ENCODE results near the gene DIP2A.

The DIP2A gene

GRCh38 chr21:46411236-46411635, 47.5 kb upstream of the DIP2A start:
- H3K4ac ChIP-seq (ENCODE audit: low read depth in 1 of 2, low read length in 2 of 2) = no peak overlapping the region
- H3K9me3 ChIP-seq (ENCODE audit: control insufficient read depth, low read length) = no peaks in the 10 kb centered on the region
- H3K27me3 ChIP-seq (ENCODE audit: control insufficient read depth in 1 of 2, insufficient read depth in 1 of 2, low read length in 2 of 2) = no peaks in the 10 kb centered on the region
- H3K4me1 ChIP-seq (ENCODE audit: control insufficient read depth, insufficient read depth, low read depth, low read length) = no peaks in the 10 kb centered on the region
- no peak overlapping the region for H4K8ac ChIP-seq (ENCODE audit: low read length)
- no peak overlapping the region for H3K9ac ChIP-seq (ENCODE audit: low read length)
- H3K14ac ChIP-seq (ENCODE audit: low read length in 2 of 2) = no peak overlapping the region
- peaks cover 5% of the 10 kb centered on the region for H3K79me1 ChIP-seq (replicated peaks; ENCODE audit: low read length, poor library complexity, severe bottlenecking)
- WGBS = 95% methylated on average over 17 of the region's 17 CpGs
- no peak overlapping the region for H2AK5ac ChIP-seq (ENCODE audit: low read length, severe bottlenecking)
- peaks cover 46 to 55% of the 10 kb centered on the region in 2 experiments for H3K36me3 ChIP-seq (ENCODE audit: control insufficient read depth in 1 of 2, insufficient read depth in 2 of 2, low read depth in 1 of 2, low read length in 2 of 2)
- H2BK15ac ChIP-seq (ENCODE audit: low read depth, poor library complexity, severe bottlenecking) = no peak overlapping the region
- no peak overlapping the region for H2BK12ac ChIP-seq (ENCODE audit: low read length in 2 of 2)
- H3K4me2 ChIP-seq (ENCODE audit: low read length, poor library complexity, severe bottlenecking) = no peak overlapping the region
- H3K4me3 ChIP-seq (ENCODE audit: insufficient read depth in 1 of 2, low read depth in 1 of 2, low read length in 2 of 2) = no peak overlapping the region
- no peak overlapping the region for H3K27ac ChIP-seq (ENCODE audit: low read length, poor library complexity, severe bottlenecking)
- H4K91ac ChIP-seq (ENCODE audit: low read length) = no peak overlapping the region
- DNase-seq = no peak
- H3K23ac ChIP-seq (ENCODE audit: low read length in 2 of 2) = no peak overlapping the region
- no peak overlapping the region for H2AFZ ChIP-seq (ENCODE audit: low read depth, low read length)
- H2BK5ac ChIP-seq (ENCODE audit: low read depth, low read length, poor library complexity, severe bottlenecking) = no peak overlapping the region
- no peak overlapping the region for H2BK120ac ChIP-seq (ENCODE audit: low read depth, low read length)
- H3K18ac ChIP-seq (ENCODE audit: low read depth in 1 of 2, low read length in 2 of 2) = no peak overlapping the region

- no peaks in the 10 kb centered on the region for H3K9me3 ChIP-seq (ENCODE audit: control insufficient read depth, low read length)
- DNase-seq = no peak
- no peak overlapping the region for H3K4me2 ChIP-seq (ENCODE audit: low read length, poor library complexity, severe bottlenecking)
- H3K4me1 ChIP-seq (ENCODE audit: control insufficient read depth, insufficient read depth, low read depth, low read length) = no peaks in the 10 kb centered on the region
- H3K14ac ChIP-seq (ENCODE audit: low read length in 2 of 2) = no peak overlapping the region
- no peak overlapping the region for H3K4ac ChIP-seq (ENCODE audit: low read depth in 1 of 2, low read length in 2 of 2)
- no peak overlapping the region for H2BK5ac ChIP-seq (ENCODE audit: low read depth, low read length, poor library complexity, severe bottlenecking)
- no peak overlapping the region for H3K23ac ChIP-seq (ENCODE audit: low read length in 2 of 2)
- no peak overlapping the region for H2BK12ac ChIP-seq (ENCODE audit: low read length in 2 of 2)
- H3K36me3 ChIP-seq (ENCODE audit: control insufficient read depth in 1 of 2, insufficient read depth in 2 of 2, low read depth in 1 of 2, low read length in 2 of 2) = peaks cover 51 to 60% of the 10 kb centered on the region in 2 experiments
- no peak overlapping the region for H2AK5ac ChIP-seq (ENCODE audit: low read length, severe bottlenecking)
- no peak overlapping the region for H3K27ac ChIP-seq (ENCODE audit: low read length, poor library complexity, severe bottlenecking)
- peaks cover 9% of the 10 kb centered on the region for H3K79me1 ChIP-seq (replicated peaks; ENCODE audit: low read length, poor library complexity, severe bottlenecking)
- H4K91ac ChIP-seq (ENCODE audit: low read length) = peak overlapping the region; percentile 21
- H3K18ac ChIP-seq (ENCODE audit: low read depth in 1 of 2, low read length in 2 of 2) = no peak overlapping the region
- H2AFZ ChIP-seq (ENCODE audit: low read depth, low read length) = no peak overlapping the region
- H2BK120ac ChIP-seq (ENCODE audit: low read depth, low read length) = no peak overlapping the region
- no peaks in the 10 kb centered on the region for H3K27me3 ChIP-seq (ENCODE audit: control insufficient read depth in 1 of 2, insufficient read depth in 1 of 2, low read length in 2 of 2)
- no peak overlapping the region for H2BK15ac ChIP-seq (ENCODE audit: low read depth, poor library complexity, severe bottlenecking)
- no peak overlapping the region for H3K9ac ChIP-seq (ENCODE audit: low read length)
- no peak overlapping the region for H4K8ac ChIP-seq (ENCODE audit: low read length)
- WGBS = 96% methylated on average over 31 of the region's 31 CpGs
- H3K4me3 ChIP-seq (ENCODE audit: insufficient read depth in 1 of 2, low read depth in 1 of 2, low read length in 2 of 2) = no peak overlapping the region
Measured at GRCh38 chr21:46411691-46412090, 47.0 kb upstream of the DIP2A start.

- no peak overlapping the region for H3K18ac ChIP-seq (ENCODE audit: low read depth in 1 of 2, low read length in 2 of 2)
- no peak overlapping the region for H3K14ac ChIP-seq (ENCODE audit: low read length in 2 of 2)
- H3K4me2 ChIP-seq (ENCODE audit: low read length, poor library complexity, severe bottlenecking) = no peak overlapping the region
- no peak overlapping the region for H2BK5ac ChIP-seq (ENCODE audit: low read depth, low read length, poor library complexity, severe bottlenecking)
- no peak overlapping the region for H2BK15ac ChIP-seq (ENCODE audit: low read depth, poor library complexity, severe bottlenecking)
- H4K8ac ChIP-seq (ENCODE audit: low read length) = no peak overlapping the region
- H3K9ac ChIP-seq (ENCODE audit: low read length) = no peak overlapping the region
- WGBS = 91% methylated on average over 34 of the region's 39 CpGs
- H3K4me3 ChIP-seq (ENCODE audit: insufficient read depth in 1 of 2, low read depth in 1 of 2, low read length in 2 of 2) = no peak overlapping the region
- H2BK12ac ChIP-seq (ENCODE audit: low read length in 2 of 2) = no peak overlapping the region
- peaks cover 54 to 65% of the 10 kb centered on the region in 2 experiments for H3K36me3 ChIP-seq (ENCODE audit: control insufficient read depth in 1 of 2, insufficient read depth in 2 of 2, low read depth in 1 of 2, low read length in 2 of 2)
- DNase-seq = no peak
- no peaks in the 10 kb centered on the region for H3K27me3 ChIP-seq (ENCODE audit: control insufficient read depth in 1 of 2, insufficient read depth in 1 of 2, low read length in 2 of 2)
- no peak overlapping the region for H2BK120ac ChIP-seq (ENCODE audit: low read depth, low read length)
- peaks cover 10% of the 10 kb centered on the region for H3K79me1 ChIP-seq (replicated peaks; ENCODE audit: low read length, poor library complexity, severe bottlenecking)
- no peaks in the 10 kb centered on the region for H3K4me1 ChIP-seq (ENCODE audit: control insufficient read depth, insufficient read depth, low read depth, low read length)
- H3K23ac ChIP-seq (ENCODE audit: low read length in 2 of 2) = no peak overlapping the region
- H2AFZ ChIP-seq (ENCODE audit: low read depth, low read length) = no peak overlapping the region
- H3K9me3 ChIP-seq (ENCODE audit: control insufficient read depth, low read length) = no peaks in the 10 kb centered on the region
- H3K27ac ChIP-seq (ENCODE audit: low read length, poor library complexity, severe bottlenecking) = no peak overlapping the region
- no peak overlapping the region for H3K4ac ChIP-seq (ENCODE audit: low read depth in 1 of 2, low read length in 2 of 2)
- no peak overlapping the region for H4K91ac ChIP-seq (ENCODE audit: low read length)
- no peak overlapping the region for H2AK5ac ChIP-seq (ENCODE audit: low read length, severe bottlenecking)
Measured at GRCh38 chr21:46412521-46413364, 45.9 kb upstream of the DIP2A start.

- H3K4me2 ChIP-seq (ENCODE audit: low read length, poor library complexity, severe bottlenecking) = no peak overlapping the region
- H2BK5ac ChIP-seq (ENCODE audit: low read depth, low read length, poor library complexity, severe bottlenecking) = no peak overlapping the region
Measured at GRCh38 chr21:46413365-46413696, 45.4 kb upstream of the DIP2A start.

More at GRCh38 chr21:46413365-46413696, 45.4 kb upstream of the DIP2A start:
- Histone ChIP-seq H3K4me1 (ENCODE audit: control insufficient read depth, insufficient read depth, low read depth, low read length) (no peaks in the 10 kb centered on the region), H3K14ac (ENCODE audit: low read length in 2 of 2) (no peak overlapping the region), H3K36me3 (ENCODE audit: control insufficient read depth in 1 of 2, insufficient read depth in 2 of 2, low read depth in 1 of 2, low read length in 2 of 2) (peaks cover 56 to 65% of the 10 kb centered on the region in 2 experiments), H3K4me3 (ENCODE audit: insufficient read depth in 1 of 2, low read depth in 1 of 2, low read length in 2 of 2) (no peak overlapping the region), H2BK120ac (ENCODE audit: low read depth, low read length) (no peak overlapping the region), H2AFZ (ENCODE audit: low read depth, low read length) (no peak overlapping the region), H3K18ac (ENCODE audit: low read depth in 1 of 2, low read length in 2 of 2) (no peak overlapping the region), H3K4ac (ENCODE audit: low read depth in 1 of 2, low read length in 2 of 2) (no peak overlapping the region), H3K27ac (ENCODE audit: low read length, poor library complexity, severe bottlenecking) (no peak overlapping the region), H2BK12ac (ENCODE audit: low read length in 2 of 2) (no peak overlapping the region), H4K91ac (ENCODE audit: low read length) (no peak overlapping the region), H2AK5ac (ENCODE audit: low read length, severe bottlenecking) (no peak overlapping the region), H3K23ac (ENCODE audit: low read length in 2 of 2) (no peak overlapping the region), H3K9ac (ENCODE audit: low read length) (no peak overlapping the region), H2BK15ac (ENCODE audit: low read depth, poor library complexity, severe bottlenecking) (no peak overlapping the region), H3K79me1 (replicated peaks; ENCODE audit: low read length, poor library complexity, severe bottlenecking) (peaks cover 10% of the 10 kb centered on the region), H3K9me3 (ENCODE audit: control insufficient read depth, low read length) (no peaks in the 10 kb centered on the region), H4K8ac (ENCODE audit: low read length) (no peak overlapping the region), H3K27me3 (ENCODE audit: control insufficient read depth in 1 of 2, insufficient read depth in 1 of 2, low read length in 2 of 2) (no peaks in the 10 kb centered on the region)
- WGBS = 97% methylated on average over 9 of the region's 9 CpGs
- DNase-seq = no peak

Measured in mesenchymal stem cell (in vitro differentiated cells and primary cell).